GM12873 (cell line): ENCODE measurements around the gene SARS2.

Source experiments
- CTCF ChIP-seq: IDR thresholded peaks from 2 replicates; pipeline ENCODE4 v1.5.1; 2012; ENCODE audit warnings: low read depth, mild to moderate bottlenecking, moderate library complexity, low read length, control low read depth; ENCODE audit not compliant: insufficient read depth; ENCODE audit errors: missing control alignments

The SARS2 gene

GRCh38 chr19:38942471-38943181 is 12.1 kb upstream of the SARS2 start:
- no peak for TF ChIP-seq CTCF

- no peak for TF ChIP-seq CTCF
These were observed 11.4 kb upstream of the SARS2 start for GRCh38 chr19:38941979-38942378.

GRCh38 chr19:38939957-38940356 is 9.4 kb upstream of the SARS2 start:
- TF ChIP-seq CTCF: no peak

GRCh38 chr19:38933544-38933943 is 3.0 kb upstream of the SARS2 start:
- no peak for TF ChIP-seq CTCF

- TF ChIP-seq CTCF: peak; percentile 63
These were observed 2.0 kb upstream of the SARS2 start for GRCh38 chr19:38932425-38933179.

GRCh38 chr19:38931521-38931793 is 894 bp upstream of the SARS2 start:
- TF ChIP-seq CTCF: no peak

- TF ChIP-seq CTCF: no peak
These were observed 385 bp upstream of the SARS2 start, which contains the start of gene MRPS12 for GRCh38 chr19:38930776-38931520. MRPS12 (plus strand) TSS chr19:38930944; CDS start chr19:38931295, 351 bp downstream.
